Measurements from ENCODE around the gene CDX2.
"Not testable (repeated sequence)": the region's sequence is repeated elsewhere in the genome, so short reads cannot be mapped to it uniquely, and the experiment has no call there.

The CDX2 gene

GRCh38 chr13:27964206-27964605 is 4.9 kb downstream of the CDX2 start:
- not testable (repeated sequence) for DNase-seq

GRCh38 chr13:27963491-27963890 is 5.6 kb downstream of the CDX2 start:
- no peak for DNase-seq

GRCh38 chr13:27962982-27963381 is 6.1 kb downstream of the CDX2 start:
- DNase-seq = no peak

- DNase-seq = no peak
These were observed 6.8 kb downstream of the CDX2 start for GRCh38 chr13:27962128-27962841.

GRCh38 chr13:27961227-27962085 is 7.7 kb downstream of the CDX2 start:
- DNase-seq = no peak

GRCh38 chr13:27960362-27961226 is 8.5 kb downstream of the CDX2 start:
- peak; percentile 15 for DNase-seq

GRCh38 chr13:27959976-27960361 is 9.1 kb downstream of the CDX2 start:
- DNase-seq = no peak

- no peak for DNase-seq
These were observed 12.4 kb downstream of the CDX2 start for GRCh38 chr13:27956576-27957300.

GRCh38 chr13:27955014-27955591 is 14.0 kb downstream of the CDX2 start:
- no peak for DNase-seq

- no peak for DNase-seq
These were observed 14.7 kb downstream of the CDX2 start for GRCh38 chr13:27954406-27954851.

GRCh38 chr13:27953676-27954405 is 15.3 kb downstream of the CDX2 start:
- DNase-seq = peak; percentile 62

GRCh38 chr13:27952876-27953675 is 16.0 kb downstream of the CDX2 start:
- no peak for DNase-seq

GRCh38 chr13:27942972-27943371 is 26.1 kb downstream of the CDX2 start:
- DNase-seq = no peak

- no peak for DNase-seq
These were observed 35.4 kb downstream of the CDX2 start for GRCh38 chr13:27933580-27934328.

GRCh38 chr13:27933118-27933517 is 36.0 kb downstream of the CDX2 start:
- no peak for DNase-seq

GRCh38 chr13:27929868-27930267 is 39.2 kb downstream of the CDX2 start:
- DNase-seq = no peak

- DNase-seq = no peak
These were observed 40.0 kb downstream of the CDX2 start for GRCh38 chr13:27928805-27929753.

GRCh38 chr13:27928353-27928804 is 40.7 kb downstream of the CDX2 start:
- DNase-seq = no peak
